NCI-H2107 treated with DMSO at 0.1 percent for 48 hours (cell line): ENCODE results near the gene CLEC10A.
A peak's percentile ranks its signal among the peaks of the same experiment; 100 is the strongest.

Source experiments
- DNase-seq: peaks from one replicate; lab custom pipeline; 2025; ENCODE audit not compliant: unreplicated experiment; lab: John Stamatoyannopoulos, UW

The CLEC10A gene

DNA sequence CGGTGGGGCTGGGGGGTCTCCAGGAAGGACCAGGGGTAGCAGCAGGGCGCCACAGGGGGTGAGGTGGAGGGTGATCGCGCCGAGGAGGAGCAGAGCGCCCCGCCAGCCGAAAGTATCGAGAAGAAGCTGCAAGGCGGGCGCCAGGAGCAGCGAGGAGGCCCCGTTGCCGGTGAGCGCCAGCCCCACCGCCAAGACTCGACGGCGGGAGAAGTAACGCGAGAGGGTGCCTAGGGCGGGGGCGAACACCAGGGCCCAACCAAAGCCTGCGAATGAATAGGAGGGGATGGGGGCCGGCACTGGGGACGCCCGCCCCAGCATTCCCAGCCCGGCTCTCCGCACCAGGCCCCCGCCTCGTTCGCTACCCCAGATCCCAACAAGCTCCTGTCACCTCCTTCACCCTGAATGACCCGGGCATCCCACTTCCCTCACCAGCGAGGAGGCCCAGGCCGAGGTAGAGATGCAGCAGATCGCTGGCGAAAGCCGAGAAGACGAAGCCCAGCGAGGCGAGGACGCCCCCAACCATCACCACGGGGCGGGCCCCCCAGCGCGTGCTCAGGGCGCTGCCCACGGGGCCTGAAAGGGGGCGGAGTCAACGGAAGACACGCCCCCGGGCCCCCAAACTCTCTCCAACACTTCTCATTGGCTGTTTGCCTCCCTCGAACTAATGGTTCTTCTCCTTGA, 37.4 kb downstream of the CLEC10A start:
- DNase-seq = no peak

GRCh38 chr17:7041607-7042500, 38.2 kb downstream of the CLEC10A start:
- no peak for DNase-seq

GRCh38 chr17:7039832-7040231, 40.2 kb downstream of the CLEC10A start:
- no peak for DNase-seq

DNA sequence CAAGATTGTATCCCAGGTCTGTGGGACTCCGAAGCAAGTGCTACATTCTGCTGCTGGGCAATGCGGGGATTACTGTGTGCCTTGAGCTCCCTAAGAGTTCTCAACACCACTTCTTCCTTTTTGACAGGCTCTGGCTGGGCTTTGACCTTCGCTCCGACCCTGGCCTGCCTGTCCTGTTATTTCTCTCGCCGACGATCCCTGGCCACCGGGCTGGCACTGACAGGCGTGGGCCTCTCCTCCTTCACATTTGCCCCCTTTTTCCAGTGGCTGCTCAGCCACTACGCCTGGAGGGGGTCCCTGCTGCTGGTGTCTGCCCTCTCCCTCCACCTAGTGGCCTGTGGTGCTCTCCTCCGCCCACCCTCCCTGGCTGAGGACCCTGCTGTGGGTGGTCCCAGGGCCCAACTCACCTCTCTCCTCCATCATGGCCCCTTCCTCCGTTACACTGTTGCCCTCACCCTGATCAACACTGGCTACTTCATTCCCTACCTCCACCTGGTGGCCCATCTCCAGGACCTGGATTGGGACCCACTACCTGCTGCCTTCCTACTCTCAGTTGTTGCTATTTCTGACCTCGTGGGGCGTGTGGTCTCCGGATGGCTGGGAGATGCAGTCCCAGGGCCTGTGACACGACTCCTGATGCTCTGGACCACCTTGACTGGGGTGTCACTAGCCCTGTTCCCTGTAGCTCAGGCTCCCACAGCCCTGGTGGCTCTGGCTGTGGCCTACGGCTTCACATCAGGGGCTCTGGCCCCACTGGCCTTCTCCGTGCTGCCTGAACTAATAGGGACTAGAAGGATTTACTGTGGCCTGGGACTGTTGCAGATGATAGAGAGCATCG, 41.8 kb downstream of the CLEC10A start:
- DNase-seq = no peak

DNA sequence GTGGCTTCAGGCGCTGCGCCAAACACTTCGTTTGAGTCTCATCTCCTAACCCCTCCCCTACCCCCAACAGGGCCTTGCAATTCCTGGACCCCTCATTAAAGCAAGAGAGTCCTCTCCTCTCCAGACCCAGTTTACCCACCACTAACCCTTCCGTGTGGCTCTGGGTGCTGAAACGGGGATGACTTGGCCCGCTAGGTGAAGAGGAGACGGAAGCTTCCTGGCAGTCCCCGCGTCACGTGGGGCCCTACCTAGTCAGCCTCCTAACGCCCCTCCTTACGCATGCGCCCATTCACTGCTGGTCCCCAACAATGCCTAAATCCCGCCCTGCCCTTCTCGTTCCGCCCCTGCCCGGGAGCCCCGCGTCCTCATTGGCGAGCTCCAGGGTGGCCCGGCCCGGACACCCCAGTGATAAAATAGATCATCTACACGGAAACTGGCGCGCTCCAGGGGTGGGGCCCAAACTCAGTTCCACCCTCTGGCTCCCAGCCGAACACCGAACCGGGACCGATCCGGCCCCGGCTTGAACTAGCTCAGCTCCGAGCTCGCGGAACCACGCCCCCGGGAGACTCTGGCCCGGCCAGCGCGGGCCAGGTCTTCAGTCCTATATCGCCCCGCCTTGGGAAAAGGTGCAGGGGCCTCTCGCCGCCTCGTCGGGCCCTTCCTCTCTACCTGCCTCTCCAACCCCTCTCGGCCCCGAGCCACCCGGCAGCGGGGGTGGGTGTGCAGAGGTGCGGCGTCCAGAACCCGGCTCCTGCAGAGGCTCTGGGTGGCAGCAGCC, 44.3 kb downstream of the CLEC10A start, which contains the start of gene SLC16A13:
SLC16A13 (plus strand) TSS at position 425 of the 778 bp plus-strand sequence. CDS start 368 bp downstream, outside the sequence.
- DNase-seq = peak; percentile 86

DNA sequence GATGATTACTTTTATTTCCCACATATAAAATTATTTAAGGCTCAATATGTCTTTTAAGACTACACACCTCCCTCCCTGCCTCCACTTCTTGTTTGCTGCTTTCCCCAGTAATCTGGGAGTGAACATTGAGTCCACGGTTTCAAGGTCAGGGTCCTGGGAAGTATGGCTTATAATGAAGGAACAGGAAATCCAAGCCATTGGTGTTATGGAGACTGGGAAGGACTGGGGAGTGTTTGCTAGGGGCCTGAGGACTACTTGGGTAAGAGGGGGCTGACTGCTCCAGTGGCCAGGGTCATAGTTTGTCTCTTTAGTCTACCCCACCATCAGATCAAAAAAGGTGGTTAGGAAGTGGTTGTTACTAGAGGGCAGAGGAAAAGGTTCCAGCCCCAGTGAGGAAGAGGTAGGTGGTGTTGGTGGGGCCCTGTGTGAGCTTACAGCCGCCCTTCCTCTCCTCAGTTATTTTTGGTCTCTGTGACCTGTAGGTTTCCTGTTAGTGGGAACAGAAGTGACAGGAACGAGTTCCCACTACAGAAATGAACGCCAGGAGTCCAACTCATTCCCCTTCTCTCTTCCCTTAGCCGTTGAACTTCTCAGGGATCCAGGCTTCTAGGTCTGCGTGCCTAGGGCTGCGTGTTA, 45.0 kb downstream of the CLEC10A start:
- no peak for DNase-seq

DNA sequence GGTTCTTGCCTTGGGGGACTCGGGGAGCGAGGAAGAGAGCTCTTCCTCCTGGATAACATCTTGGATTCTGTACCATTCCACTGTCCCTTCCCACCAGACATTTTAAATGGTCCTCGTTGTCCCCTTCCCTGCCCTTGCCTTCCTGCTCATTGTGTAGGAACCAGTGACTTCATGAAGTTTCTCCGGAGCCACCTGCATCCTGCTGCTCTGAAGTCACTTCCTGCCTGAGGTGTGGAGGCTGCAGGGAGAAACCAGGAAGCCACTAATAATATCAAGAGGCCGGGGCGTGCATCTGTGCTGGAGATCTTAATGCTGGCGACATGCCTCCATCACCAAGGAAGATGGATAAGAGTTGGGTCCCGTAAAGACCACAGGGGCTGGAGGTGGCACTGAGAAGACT, 50.4 kb downstream of the CLEC10A start:
- no peak for DNase-seq

DNA sequence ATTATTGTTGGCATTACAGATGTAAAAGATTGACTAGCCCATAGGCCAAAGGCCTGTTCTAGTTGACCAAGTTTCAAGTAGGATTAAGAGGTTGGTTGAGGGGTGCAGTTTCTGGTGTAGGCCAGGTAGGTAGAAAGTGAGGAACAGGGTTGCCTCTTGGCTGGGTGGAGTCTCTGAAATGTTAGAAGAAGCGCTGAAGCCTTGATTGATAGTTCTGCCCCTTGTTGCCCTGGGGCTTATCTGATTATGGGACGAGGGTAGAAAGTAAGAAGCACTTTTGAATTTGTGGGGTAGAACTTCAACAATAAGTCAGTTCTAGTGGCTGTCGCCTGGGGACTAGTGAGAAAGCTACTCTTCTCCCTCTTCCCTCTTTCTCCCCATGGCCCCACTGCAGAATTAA, 51.0 kb downstream of the CLEC10A start:
- DNase-seq = no peak

- no peak for DNase-seq
Observed at GRCh38 chr17:7027335-7027734, 52.7 kb downstream of the CLEC10A start.

GRCh38 chr17:7026471-7027115, 53.5 kb downstream of the CLEC10A start:
- no peak for DNase-seq

DNA sequence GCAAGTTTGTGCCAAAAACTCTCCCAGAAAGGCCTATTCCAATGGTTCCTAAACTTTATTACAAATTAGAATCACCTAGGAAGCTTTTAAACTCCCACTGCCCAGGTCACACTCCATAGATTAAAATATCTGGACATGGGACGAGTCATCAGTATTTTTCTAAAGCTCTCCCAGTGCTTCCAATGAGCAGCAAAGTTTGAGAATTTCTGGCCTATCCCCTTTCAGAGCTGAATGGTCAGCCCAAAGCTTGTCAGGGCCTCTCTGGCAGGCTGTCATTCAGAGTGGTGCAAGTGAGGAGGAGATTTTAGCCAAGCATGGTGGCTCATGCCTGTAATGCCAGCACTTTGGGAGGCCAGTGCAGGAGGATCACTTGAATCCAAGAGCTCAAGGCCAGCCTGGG, 54.8 kb downstream of the CLEC10A start:
- DNase-seq = no peak
